ENCODE data around the gene NCR3LG1. TPM values are rescaled to one million over a fixed set of nuclear protein-coding genes. Genes with fewer than 3 reads are reported as not detected.

NCR3LG1 gene
- total and polyA plus RNA-seq, 2 donors (not counting 3 experiments of a cell fraction or from before 2014, with no cell fraction given): 2.2 to 8.1 TPM

DNA sequence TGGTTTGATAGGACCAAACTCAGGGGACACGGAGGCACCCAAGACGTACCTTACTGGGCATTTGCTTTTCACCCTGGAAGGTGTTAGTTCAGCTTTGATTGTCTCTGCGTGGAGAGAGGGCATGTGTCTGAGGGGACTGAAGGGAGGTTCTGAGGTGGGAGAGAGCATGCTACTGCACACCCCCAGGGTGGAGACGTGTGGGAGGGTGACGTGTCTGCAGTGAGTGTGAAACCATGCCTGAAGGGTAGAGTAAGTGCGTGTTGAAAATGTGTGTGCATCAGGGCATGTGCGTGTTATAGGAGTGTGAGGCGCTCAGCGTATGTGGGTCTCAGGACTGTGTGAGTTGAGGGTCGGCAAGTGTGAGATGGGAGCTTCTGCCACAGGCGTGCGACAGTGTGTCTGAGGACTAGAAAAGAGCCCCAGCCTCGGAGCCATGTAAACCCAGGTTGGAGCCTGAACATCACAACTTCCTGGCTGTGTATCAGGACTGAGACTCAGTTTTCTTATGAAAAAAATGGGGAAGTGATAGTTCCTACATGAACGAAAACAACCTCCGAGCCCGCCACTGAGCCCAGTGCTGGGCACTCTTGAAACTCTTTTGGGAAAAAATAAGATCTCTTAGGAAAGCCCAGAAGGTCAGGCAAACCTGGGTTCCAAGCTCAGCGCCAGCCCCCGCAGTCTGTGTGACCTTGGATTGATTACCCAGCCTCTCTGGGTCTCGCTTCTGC, 48.6 kb downstream of the NCR3LG1 start:
- CTCF ChIA-PET: interaction anchor here (0.8 to 1.2 kb wide), 3 partner anchors 12 to 16 kb away, joined by 3 to 4 read pairs (median 4); partner anchors contain the start of gene KCNJ11
- H3K36me3 ChIP-seq (ENCODE audit: control insufficient read depth in 2 of 2, extremely low read depth in 1 of 2, insufficient read depth in 2 of 2, low read length in 2 of 2): no peaks in the 10 kb centered on the region
- no peak overlapping the region for H3K4me3 ChIP-seq (replicated peaks in 1 of 3; ENCODE audit: insufficient read depth in 1 of 3, low read depth in 1 of 3, low read length in 3 of 3)
- H3K9me3 ChIP-seq (replicated peaks; ENCODE audit: control insufficient read depth, insufficient read depth, low read length): no peaks in the 10 kb centered on the region
- H3K9me1 ChIP-seq (replicated peaks; ENCODE audit: control insufficient read depth, extremely low read depth, insufficient read depth, low read length): no peaks in the 10 kb centered on the region
- BruUV-seq (replicated peaks): no TSS peak
- intact Hi-C loops (cut with micrococcal nuclease) (no loop called here), dilution Hi-C loops (cut with MboI; ENCODE audit: extremely low pct_ligation_motif_present, low sequenced_read_pairs) (no loop called here)
- H3K27ac ChIP-seq (ENCODE audit: insufficient read depth, low read depth, low read length): no peak overlapping the region
- no peak for TF ChIP-seq MAX (IDR thresholded peaks at IDR 0.05; ENCODE audit: insufficient read depth, insufficient read length)
- TF ChIP-seq MYC (IDR thresholded peaks at IDR 0.05; ENCODE audit: low read depth, low read length): no peak
- TF ChIP-seq FOS (IDR thresholded peaks at IDR 0.05; ENCODE audit: borderline replicate concordance, insufficient read depth, low read length): no peak
- TF ChIP-seq, protein P1, sequence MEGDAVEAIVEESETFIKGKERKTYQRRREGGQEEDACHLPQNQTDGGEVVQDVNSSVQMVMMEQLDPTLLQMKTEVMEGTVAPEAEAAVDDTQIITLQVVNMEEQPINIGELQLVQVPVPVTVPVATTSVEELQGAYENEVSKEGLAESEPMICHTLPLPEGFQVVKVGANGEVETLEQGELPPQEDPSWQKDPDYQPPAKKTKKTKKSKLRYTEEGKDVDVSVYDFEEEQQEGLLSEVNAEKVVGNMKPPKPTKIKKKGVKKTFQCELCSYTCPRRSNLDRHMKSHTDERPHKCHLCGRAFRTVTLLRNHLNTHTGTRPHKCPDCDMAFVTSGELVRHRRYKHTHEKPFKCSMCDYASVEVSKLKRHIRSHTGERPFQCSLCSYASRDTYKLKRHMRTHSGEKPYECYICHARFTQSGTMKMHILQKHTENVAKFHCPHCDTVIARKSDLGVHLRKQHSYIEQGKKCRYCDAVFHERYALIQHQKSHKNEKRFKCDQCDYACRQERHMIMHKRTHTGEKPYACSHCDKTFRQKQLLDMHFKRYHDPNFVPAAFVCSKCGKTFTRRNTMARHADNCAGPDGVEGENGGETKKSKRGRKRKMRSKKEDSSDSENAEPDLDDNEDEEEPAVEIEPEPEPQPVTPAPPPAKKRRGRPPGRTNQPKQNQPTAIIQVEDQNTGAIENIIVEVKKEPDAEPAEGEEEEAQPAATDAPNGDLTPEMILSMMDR (IDR thresholded peaks at IDR 0.05; ENCODE audit: extremely low read depth in 1 of 2, insufficient read depth in 1 of 2, low read depth in 1 of 2, low read length in 2 of 2): no peak
- TF ChIP-seq POLR2AphosphoS5 (IDR thresholded peaks at IDR 0.05; ENCODE audit: insufficient read depth, low read depth, low read length): no peak
- no peak for TF ChIP-seq JUN (IDR thresholded peaks at IDR 0.05; ENCODE audit: borderline replicate concordance, insufficient read depth, insufficient read length, low read depth)
- TF ChIP-seq POLR2A (IDR thresholded peaks at IDR 0.05; ENCODE audit: low read depth, low read length): no peak
- no peak for TF ChIP-seq GATA2 (IDR thresholded peaks at IDR 0.05; ENCODE audit: insufficient read depth, insufficient read length, low read depth, low read length)
- no peak for TF ChIP-seq EZH2 (IDR thresholded peaks at IDR 0.05; ENCODE audit: borderline replicate concordance, low read depth, low read length, severe bottlenecking)
- no peaks in the 10 kb centered on the region for H4K20me1 ChIP-seq (replicated peaks; ENCODE audit: control insufficient read depth, extremely low read depth, insufficient read depth, low read length)
- H3K27me3 ChIP-seq (ENCODE audit: control insufficient read depth in 2 of 2, insufficient read depth in 2 of 2, low read length in 2 of 2): no peaks in the 10 kb centered on the region
- no peaks in the 10 kb centered on the region for H3K79me2 ChIP-seq (ENCODE audit: control insufficient read depth, insufficient read depth, low read length)
- H3K4me2 ChIP-seq (ENCODE audit: insufficient read depth, low read length): no peak overlapping the region
- no peak overlapping the region for H3K9ac ChIP-seq (replicated peaks; ENCODE audit: extremely low read depth, insufficient read depth, low read length)
- FAIRE-seq: no peak
- no peaks in the 10 kb centered on the region for H3K4me1 ChIP-seq (ENCODE audit: control insufficient read depth, extremely low read depth, insufficient read depth, low read length)
- POLR2A ChIA-PET: no interaction called here
- DNase-seq (ENCODE audit: low read depth, low spot score): no peak
- no peak overlapping the region for H2AFZ ChIP-seq (ENCODE audit: low read depth, low read length)

Measured in endothelial cell of umbilical vein (primary cell).